ENCODE results near the gene ATP2A2. TPM values are rescaled to one million over a fixed set of nuclear protein-coding genes. Genes with fewer than 3 reads are reported as not detected.

The ATP2A2 gene
- total RNA-seq (10 to 100 TPM; 90.4 to 91.0 TPM), polyA plus RNA-seq (1 to 10 TPM; 1.8 to 5.5 TPM)

DNA sequence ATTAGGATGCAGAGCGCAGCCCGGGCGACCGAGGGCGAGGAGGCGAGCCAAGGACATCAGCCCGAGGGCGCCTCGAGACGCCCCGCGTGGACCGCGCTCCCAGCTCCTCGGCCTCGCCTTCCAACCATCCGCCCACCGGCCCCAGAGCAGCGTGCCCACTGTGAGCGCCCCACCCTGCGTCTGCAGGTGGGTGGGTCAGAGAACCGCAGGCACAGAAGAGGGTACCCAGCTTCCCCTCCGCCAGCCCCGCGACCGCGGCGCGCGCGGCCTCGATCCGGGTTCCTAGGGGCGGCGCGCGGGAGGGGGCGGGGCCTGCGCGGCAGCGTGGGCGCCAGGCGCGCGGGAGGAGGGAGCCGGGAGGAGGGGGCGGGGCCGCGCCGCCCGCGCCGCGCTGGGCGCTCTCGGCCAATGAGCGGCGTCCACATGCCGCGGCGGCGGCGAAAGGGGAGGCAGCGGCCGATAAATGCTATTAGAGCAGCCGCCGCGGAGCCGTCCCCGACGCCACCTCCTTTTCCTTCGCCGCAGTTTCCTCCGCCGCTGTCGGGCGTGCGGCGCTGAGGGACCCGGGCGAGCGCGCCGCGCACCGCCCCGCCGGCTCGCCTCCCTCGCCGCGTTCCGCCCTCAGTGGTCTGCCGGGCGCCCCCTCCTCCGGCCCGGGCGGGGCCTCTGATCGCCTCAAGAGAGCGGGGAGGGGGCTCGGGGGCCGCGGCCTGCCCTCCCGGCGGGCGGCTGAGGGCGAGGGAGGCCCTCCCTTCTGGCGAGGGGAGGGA is at the start of gene ATP2A2:
ATP2A2 (plus strand) TSS at position 469 of the 770 bp plus-strand sequence. CDS start 543 bp downstream, outside the sequence.
- ChIA-PET CTCF (ENCODE audit: partially characterized antibody) (interaction anchor here (0.5 to 2.8 kb wide), 5 partner anchors 36 to 324 kb away, joined by 3 to 11 read pairs (median 4); no protein-coding TSS in a partner anchor), POLR2A (ENCODE audit: partially characterized antibody) (interaction anchor here (0.6 to 3.1 kb wide), 28 partner anchors 9 to 458 kb away, joined by 3 to 27 read pairs (median 4); partner anchors contain the start of genes ANAPC7, ARPC3, FAM216A and GIT2)
- Histone ChIP-seq H3K4me3 (ENCODE audit: low read length in 2 of 2) (peak within 1 kb of the TSS; percentile 87 to 88), H3K27ac (ENCODE audit: low read depth, low read length) (peak within 1 kb of the TSS; percentile 85), H3K36me3 (ENCODE audit: insufficient read depth, low read length) (no peaks in the 10 kb centered on the region), H3K4me1 (ENCODE audit: insufficient read depth, low read length) (peaks cover 47% of the 10 kb centered on the region), H3K27me3 (ENCODE audit: insufficient read depth, low read length) (no peaks in the 10 kb centered on the region), H3K9me3 (ENCODE audit: control insufficient read depth in 1 of 2, low read length in 2 of 2) (no peaks in the 10 kb centered on the region)
- peak within 1 kb of the TSS; percentile 91 to 98 (median 94) for H3K4me3 Mint-ChIP-seq
- peak within 1 kb of the TSS; percentile 90 to 98 (median 94) for H3K27ac Mint-ChIP-seq
- intact Hi-C loops (cut with micrococcal nuclease) = loop anchor here (1.0 to 5.0 kb wide), 8 partner anchors 122 to 568 kb away; partner anchors contain the start of genes ANAPC7, ARPC3, FAM222A and GLTP
- peak; percentile 89 to 93 (median 92) for DNase-seq
- peaks cover 36 to 53% (median 43%) of the 10 kb centered on the region in 4 donors for H3K4me1 Mint-ChIP-seq
- no peaks in the 10 kb centered on the region for H3K27me3 Mint-ChIP-seq
- H3K36me3 Mint-ChIP-seq = peaks cover 10 to 25% of the 10 kb centered on the region in 2 donors
- no peaks in the 10 kb centered on the region for H3K9me3 Mint-ChIP-seq

GRCh38 chr12:110233212-110233903 is 47.7 kb upstream of the ATP2A2 start:
- no peaks in the 10 kb centered on the region for H3K36me3 ChIP-seq (ENCODE audit: insufficient read depth, low read length)
- no peak for DNase-seq
- no peaks in the 10 kb centered on the region for H3K9me3 ChIP-seq (ENCODE audit: control insufficient read depth in 1 of 2, low read length in 2 of 2)
- Mint-ChIP-seq H3K4me3 (no peak overlapping the region), H3K27me3 (peaks cover 0 to 2% of the 10 kb centered on the region in 2 donors), H3K9me3 (no peaks in the 10 kb centered on the region), H3K4me1 (peaks cover 0 to 3% (median 0%) of the 10 kb centered on the region in 4 donors), H3K36me3 (no peaks in the 10 kb centered on the region), H3K27ac (no peak overlapping the region)
- no peak overlapping the region for H3K4me3 ChIP-seq (ENCODE audit: low read length in 2 of 2)
- CTCF ChIA-PET (ENCODE audit: partially characterized antibody) = interaction anchor here (0.7 to 1.0 kb wide), 2 partner anchors 11 to 134 kb away, joined by 3 read pairs; no protein-coding TSS in a partner anchor
- H3K27me3 ChIP-seq (ENCODE audit: insufficient read depth, low read length) = no peaks in the 10 kb centered on the region
- H3K27ac ChIP-seq (ENCODE audit: low read depth, low read length) = no peak overlapping the region
- POLR2A ChIA-PET (ENCODE audit: partially characterized antibody) = no interaction called here
- no peaks in the 10 kb centered on the region for H3K4me1 ChIP-seq (ENCODE audit: insufficient read depth, low read length)
- intact Hi-C loops (cut with micrococcal nuclease) = no loop called here

DNA sequence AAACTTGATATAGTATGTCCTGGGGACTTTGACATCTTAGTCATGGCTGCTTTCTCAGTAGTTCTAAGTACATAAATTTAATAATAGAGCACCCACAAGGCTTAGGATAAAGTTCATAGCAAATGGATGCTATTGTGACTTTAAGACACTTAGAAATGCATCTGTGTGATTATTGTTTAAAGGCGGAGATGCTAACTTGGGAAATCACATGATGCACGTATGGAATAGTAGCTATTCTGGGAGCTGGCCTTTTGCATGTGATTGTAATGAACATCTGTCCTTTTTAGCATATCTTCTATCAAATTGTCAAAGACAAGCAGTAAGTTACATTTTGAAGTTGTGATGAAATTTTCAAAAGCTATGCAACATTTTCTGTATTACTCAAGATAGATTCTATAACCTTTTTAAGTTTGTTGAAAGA is 46.7 kb upstream of the ATP2A2 start:
- Histone ChIP-seq H3K27me3 (ENCODE audit: insufficient read depth, low read length) (no peaks in the 10 kb centered on the region), H3K4me1 (ENCODE audit: insufficient read depth, low read length) (no peaks in the 10 kb centered on the region), H3K27ac (ENCODE audit: low read depth, low read length) (no peak overlapping the region), H3K4me3 (ENCODE audit: low read length in 2 of 2) (no peak overlapping the region), H3K9me3 (ENCODE audit: control insufficient read depth in 1 of 2, low read length in 2 of 2) (no peaks in the 10 kb centered on the region), H3K36me3 (ENCODE audit: insufficient read depth, low read length) (no peaks in the 10 kb centered on the region)
- H3K4me3 Mint-ChIP-seq = no peak overlapping the region
- H3K36me3 Mint-ChIP-seq = no peaks in the 10 kb centered on the region
- no peak for DNase-seq
- ChIA-PET POLR2A (ENCODE audit: partially characterized antibody) (no interaction called here), CTCF (ENCODE audit: partially characterized antibody) (no interaction called here)
- H3K9me3 Mint-ChIP-seq = no peaks in the 10 kb centered on the region
- peaks cover 0 to 3% (median 0%) of the 10 kb centered on the region in 4 donors for H3K4me1 Mint-ChIP-seq
- peaks cover 3 to 5% of the 10 kb centered on the region in 2 donors for H3K27me3 Mint-ChIP-seq
- intact Hi-C loops (cut with micrococcal nuclease) = no loop called here
- no peak overlapping the region for H3K27ac Mint-ChIP-seq

GRCh38 chr12:110234755-110235154 is 46.3 kb upstream of the ATP2A2 start:
- no peaks in the 10 kb centered on the region for H3K9me3 ChIP-seq (ENCODE audit: control insufficient read depth in 1 of 2, low read length in 2 of 2)
- ChIA-PET POLR2A (ENCODE audit: partially characterized antibody) (no interaction called here), CTCF (ENCODE audit: partially characterized antibody) (no interaction called here)
- Mint-ChIP-seq H3K4me3 (no peak overlapping the region), H3K36me3 (no peaks in the 10 kb centered on the region), H3K9me3 (no peaks in the 10 kb centered on the region), H3K27me3 (peaks cover 3 to 5% of the 10 kb centered on the region in 2 donors), H3K27ac (no peak overlapping the region), H3K4me1 (peaks cover 0 to 3% (median 0%) of the 10 kb centered on the region in 4 donors)
- no peaks in the 10 kb centered on the region for H3K36me3 ChIP-seq (ENCODE audit: insufficient read depth, low read length)
- no peak for DNase-seq
- H3K4me1 ChIP-seq (ENCODE audit: insufficient read depth, low read length) = no peaks in the 10 kb centered on the region
- no peaks in the 10 kb centered on the region for H3K27me3 ChIP-seq (ENCODE audit: insufficient read depth, low read length)
- H3K27ac ChIP-seq (ENCODE audit: low read depth, low read length) = no peak overlapping the region
- H3K4me3 ChIP-seq (ENCODE audit: low read length in 2 of 2) = no peak overlapping the region
- intact Hi-C loops (cut with micrococcal nuclease) = no loop called here

GRCh38 chr12:110235383-110235782 is 45.7 kb upstream of the ATP2A2 start:
- Mint-ChIP-seq H3K27ac (no peak overlapping the region), H3K36me3 (no peaks in the 10 kb centered on the region), H3K4me3 (no peak overlapping the region), H3K4me1 (peaks cover 0 to 3% (median 0%) of the 10 kb centered on the region in 4 donors), H3K9me3 (no peaks in the 10 kb centered on the region), H3K27me3 (peaks cover 5 to 6% of the 10 kb centered on the region in 2 donors)
- Histone ChIP-seq H3K27ac (ENCODE audit: low read depth, low read length) (no peak overlapping the region), H3K4me3 (ENCODE audit: low read length in 2 of 2) (no peak overlapping the region), H3K9me3 (ENCODE audit: control insufficient read depth in 1 of 2, low read length in 2 of 2) (no peaks in the 10 kb centered on the region), H3K27me3 (ENCODE audit: insufficient read depth, low read length) (no peaks in the 10 kb centered on the region), H3K36me3 (ENCODE audit: insufficient read depth, low read length) (no peaks in the 10 kb centered on the region), H3K4me1 (ENCODE audit: insufficient read depth, low read length) (no peaks in the 10 kb centered on the region)
- POLR2A ChIA-PET (ENCODE audit: partially characterized antibody) = no interaction called here
- CTCF ChIA-PET (ENCODE audit: partially characterized antibody) = no interaction called here
- DNase-seq = no peak
- intact Hi-C loops (cut with micrococcal nuclease) = no loop called here

DNA sequence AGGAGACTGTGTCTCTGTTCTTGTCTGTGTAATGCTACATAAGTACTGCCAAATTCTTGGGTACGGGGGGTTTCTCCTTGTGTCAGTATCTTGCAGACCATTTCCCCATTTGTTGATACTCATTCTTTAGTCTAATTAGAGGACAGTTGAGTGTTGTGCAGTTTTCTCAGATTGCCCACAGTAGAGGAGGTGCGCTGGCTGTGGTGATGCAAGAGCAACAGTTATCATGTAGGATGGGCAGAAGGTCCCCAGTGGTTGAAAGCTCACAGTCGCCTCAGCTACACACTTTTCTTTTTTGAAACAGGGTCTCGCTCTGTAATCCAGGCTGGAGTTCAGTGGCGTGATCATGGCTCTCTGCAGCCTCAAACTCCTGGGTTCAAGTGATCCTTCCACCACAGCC is 37.8 kb upstream of the ATP2A2 start:
- ChIA-PET POLR2A (ENCODE audit: partially characterized antibody) (no interaction called here), CTCF (ENCODE audit: partially characterized antibody) (interaction anchor here (0.8 to 4.6 kb wide), 2 partner anchors 9 to 144 kb away, joined by 4 to 21 read pairs; no protein-coding TSS in a partner anchor)
- Mint-ChIP-seq H3K4me3 (no peak overlapping the region), H3K9me3 (no peaks in the 10 kb centered on the region), H3K4me1 (no peaks in the 10 kb centered on the region), H3K27ac (no peak overlapping the region), H3K36me3 (no peaks in the 10 kb centered on the region), H3K27me3 (peaks cover 3 to 12% of the 10 kb centered on the region in 2 donors)
- no peak for DNase-seq
- Histone ChIP-seq H3K4me1 (ENCODE audit: insufficient read depth, low read length) (no peaks in the 10 kb centered on the region), H3K9me3 (ENCODE audit: control insufficient read depth in 1 of 2, low read length in 2 of 2) (no peaks in the 10 kb centered on the region), H3K36me3 (ENCODE audit: insufficient read depth, low read length) (no peaks in the 10 kb centered on the region), H3K27ac (ENCODE audit: low read depth, low read length) (no peak overlapping the region), H3K27me3 (ENCODE audit: insufficient read depth, low read length) (no peaks in the 10 kb centered on the region), H3K4me3 (ENCODE audit: low read length in 2 of 2) (no peak overlapping the region)
- intact Hi-C loops (cut with micrococcal nuclease) = no loop called here

GRCh38 chr12:110244372-110244771 is 36.7 kb upstream of the ATP2A2 start:
- Mint-ChIP-seq H3K4me3 (no peak overlapping the region), H3K4me1 (no peaks in the 10 kb centered on the region), H3K27me3 (peaks cover 0 to 9% of the 10 kb centered on the region in 2 donors), H3K9me3 (no peaks in the 10 kb centered on the region), H3K27ac (no peak overlapping the region), H3K36me3 (no peaks in the 10 kb centered on the region)
- Histone ChIP-seq H3K9me3 (ENCODE audit: control insufficient read depth in 1 of 2, low read length in 2 of 2) (no peaks in the 10 kb centered on the region), H3K4me1 (ENCODE audit: insufficient read depth, low read length) (no peaks in the 10 kb centered on the region), H3K36me3 (ENCODE audit: insufficient read depth, low read length) (no peaks in the 10 kb centered on the region), H3K27me3 (ENCODE audit: insufficient read depth, low read length) (no peaks in the 10 kb centered on the region), H3K4me3 (ENCODE audit: low read length in 2 of 2) (no peak overlapping the region), H3K27ac (ENCODE audit: low read depth, low read length) (no peak overlapping the region)
- CTCF ChIA-PET (ENCODE audit: partially characterized antibody) = interaction anchor here (0.7 to 4.6 kb wide), 7 partner anchors 11 to 187 kb away, joined by 3 to 21 read pairs (median 3); no protein-coding TSS in a partner anchor
- intact Hi-C loops (cut with micrococcal nuclease) = no loop called here
- DNase-seq = no peak
- POLR2A ChIA-PET (ENCODE audit: partially characterized antibody) = no interaction called here

Data from CD4-positive, alpha-beta memory T cell (primary cell).